Endothelial cell of umbilical vein (primary cell): ENCODE results near the gene BAG3. TPM values are rescaled to one million over a fixed set of nuclear protein-coding genes. Genes with fewer than 3 reads are reported as not detected.

ENCODE experiments used
- BruUV-seq: library from RNA; stranded (reverse); fragments of 400-500 nt; replicated peaks from 2 replicates; lab custom pipeline; 2021; lab: Mats Ljungman, UMichigan
- CTCF ChIA-PET: fragments of 300-600, 350-600 bp; sonication (Branson Sonifier 250); formaldehyde crosslinking; loops from one replicate; lab custom pipeline; 2021; ENCODE audit warnings: antibody characterized with exemption, inconsistent platforms; lab: Charles Lee
- POLR2A ChIA-PET: fragments of 300-600, 350-600 bp; sonication (Branson Sonifier 250); formaldehyde crosslinking; loops from one replicate; lab custom pipeline; 2021; ENCODE audit warnings: antibody characterized with exemption, inconsistent platforms; lab: Charles Lee
- DNase-seq: peaks from one replicate; pipeline ENCODE4 v3.0.0-alpha.2; 2011; ENCODE audit warnings: low read depth, low spot score
- FAIRE-seq: peaks from 2 replicates; lab custom pipeline; 2011; peaks lifted over from hg19 to GRCh38; lab: Jason Lieb, UNC
- H2AFZ ChIP-seq: 2 replicates; pipeline ENCODE4 v1.6.0; 2012; ENCODE audit warnings: low read depth, low read length, control low read depth, inconsistent platforms
- H3K27ac ChIP-seq: 2 replicates; pipeline ENCODE4 v1.5.1; 2011; ENCODE audit warnings: low read depth, mild to moderate bottlenecking, control low read depth, low read length, moderate library complexity; ENCODE audit not compliant: insufficient read depth
- H3K27me3 ChIP-seq, 2 experiments: 2 replicates each; pipeline versions ENCODE4 v1.6.0 to v1.6.1; 2011; ENCODE audit warnings: low read length in 2 of 2, mixed read lengths in 1 of 2; ENCODE audit not compliant: control insufficient read depth in 2 of 2, insufficient read depth in 2 of 2
- H3K36me3 ChIP-seq, 2 experiments: 2 replicates in 1 of 2; 3 replicates in 1 of 2; pipeline ENCODE4 v1.5.1; 2011; ENCODE audit warnings: low read length in 2 of 2, mild to moderate bottlenecking in 1 of 2, moderate library complexity in 1 of 2; ENCODE audit not compliant: control insufficient read depth in 2 of 2, insufficient read depth in 2 of 2; ENCODE audit errors: extremely low read depth in 1 of 2
- H3K4me1 ChIP-seq: 3 replicates; pipeline ENCODE4 v1.5.1; 2011; ENCODE audit warnings: mild to moderate bottlenecking, low read length; ENCODE audit not compliant: control insufficient read depth, insufficient read depth; ENCODE audit errors: extremely low read depth
- H3K4me2 ChIP-seq: 2 replicates; pipeline ENCODE4 v1.6.1; 2011; ENCODE audit warnings: low read length, control low read depth, mixed read lengths; ENCODE audit not compliant: insufficient read depth
- H3K4me3 ChIP-seq, 3 experiments: fragments of 200-600 bp in 1 of 3; sonication (generic), shearing (Covaris generic) in 1 of 3; replicated peaks in 1 of 3; 2 replicates each; pipeline ENCODE4 v1.5.1; 2011 to 2016; ENCODE audit warnings: control low read depth in 3 of 3, low read length in 3 of 3, mild to moderate bottlenecking in 2 of 3, inconsistent platforms in 1 of 3, low read depth in 1 of 3, moderate library complexity in 1 of 3; ENCODE audit not compliant: insufficient read depth in 1 of 3
- H3K79me2 ChIP-seq: 2 replicates; pipeline ENCODE4 v1.6.0; 2012; ENCODE audit warnings: low read length, inconsistent platforms; ENCODE audit not compliant: control insufficient read depth, insufficient read depth
- H3K9ac ChIP-seq: replicated peaks from 2 replicates; pipeline ENCODE3; 2011; ENCODE audit warnings: low read length, control low read depth; ENCODE audit not compliant: insufficient read depth; ENCODE audit errors: extremely low read depth
- H3K9me1 ChIP-seq: replicated peaks from 3 replicates; pipeline ENCODE4 v1.6.0; 2011; ENCODE audit warnings: mild to moderate bottlenecking, low read length; ENCODE audit not compliant: control insufficient read depth, insufficient read depth; ENCODE audit errors: extremely low read depth
- H3K9me3 ChIP-seq: replicated peaks from 2 replicates; pipeline ENCODE4 v1.5.1; 2012; ENCODE audit warnings: low read length, inconsistent platforms; ENCODE audit not compliant: control insufficient read depth, insufficient read depth
- H4K20me1 ChIP-seq: replicated peaks from 2 replicates; pipeline ENCODE3; 2011; ENCODE audit warnings: mild to moderate bottlenecking, low read length; ENCODE audit not compliant: control insufficient read depth, insufficient read depth; ENCODE audit errors: extremely low read depth
- EZH2 ChIP-seq: IDR thresholded peaks from 2 replicates; pipeline ENCODE4 v1.6.1; 2012; ENCODE audit warnings: borderline replicate concordance, low read depth, mild to moderate bottlenecking, moderate library complexity, low read length, inconsistent platforms; ENCODE audit not compliant: severe bottlenecking
- FOS ChIP-seq: IDR thresholded peaks from 2 replicates; pipeline ENCODE4 v1.6.1; 2011; ENCODE audit warnings: mild to moderate bottlenecking, low read length, moderate library complexity, borderline replicate concordance; ENCODE audit not compliant: insufficient read depth
- GATA2 ChIP-seq: IDR thresholded peaks from 2 replicates; pipeline ENCODE4 v1.7.0; 2011; ENCODE audit warnings: low read depth, mild to moderate bottlenecking, moderate library complexity, mixed read lengths, low read length; ENCODE audit not compliant: insufficient read length, insufficient read depth
- JUN ChIP-seq: IDR thresholded peaks from 2 replicates; pipeline ENCODE4 v1.6.1; 2011; ENCODE audit warnings: borderline replicate concordance, low read depth; ENCODE audit not compliant: insufficient read length, insufficient read depth
- MAX ChIP-seq: IDR thresholded peaks from 2 replicates; pipeline ENCODE4 v1.6.1; 2011; ENCODE audit not compliant: insufficient read depth, insufficient read length
- MYC ChIP-seq: IDR thresholded peaks from one replicate; pipeline ENCODE4 v1.6.1; 2011; ENCODE audit warnings: mild to moderate bottlenecking, low read depth, low read length
- POLR2AphosphoS5 ChIP-seq: IDR thresholded peaks from 2 replicates; pipeline ENCODE4 v1.6.1; 2012; ENCODE audit warnings: low read depth, mild to moderate bottlenecking, control low read depth, low read length, moderate library complexity; ENCODE audit not compliant: insufficient read depth
- dilution Hi-C: fragments of 300-500 bp; cut with MboI; formaldehyde crosslinking; loops from one replicate; pipeline ENCODE4 v1.15.0; 2019; ENCODE audit warnings: low sequenced_read_pairs; ENCODE audit not compliant: extremely low pct_ligation_motif_present
- intact Hi-C: fragments of 100-400 bp; cut with micrococcal nuclease; formaldehyde crosslinking; loops from one replicate; pipeline ENCODE4 v1.10.0; 2022
- polyA plus RNA-seq, 4 experiments: library from polyadenylated mRNA; depleted of rRNA in 3 of 4; stranded (reverse) in 3 of 4; unstranded in 1 of 4; fragments of >200 nt; gene quantifications; 2 replicates each; pipeline versions ENCODE4 v1.2.1 to v1.2.3, GENCODE V29; 2011 to 2012; ENCODE audit warnings: missing spikeins in 1 of 4
- total RNA-seq: library from RNA; stranded (reverse); gene quantifications from 2 replicates; pipeline ENCODE4 v1.2.3, GENCODE V29; 2021

BAG3 gene
- total and polyA plus RNA-seq, 2 donors (not counting 3 experiments of a cell fraction or from before 2014, with no cell fraction given): 25.2 to 66.7 TPM

- H3K9ac ChIP-seq: peak overlapping the region; percentile 97
- no peaks in the 10 kb centered on the region for H3K9me3 ChIP-seq
- no peaks in the 10 kb centered on the region for H3K9me1 ChIP-seq
- H3K27me3 ChIP-seq: no peaks in the 10 kb centered on the region
- FAIRE-seq (no peak), DNase-seq (no peak)
- ChIA-PET CTCF (interaction anchor here (0.7 to 1.7 kb wide), 6 partner anchors 26 to 455 kb away, joined by 3 to 8 read pairs (median 4); partner anchors contain the start of gene SEC23IP), POLR2A (no interaction called here)
- no TSS peak for BruUV-seq
- H3K27ac ChIP-seq: peak overlapping the region; percentile 43
- TF ChIP-seq JUN (no peak), MYC (no peak), FOS (no peak), POLR2AphosphoS5 (no peak), MAX (no peak), EZH2 (no peak), GATA2 (no peak)
- no peak overlapping the region for H2AFZ ChIP-seq
- intact Hi-C loops: loop anchor here (10.0 kb wide), 2 partner anchors 449 to 549 kb away; partner anchors contain the start of genes DENND10 and GRK5
- H3K36me3 ChIP-seq: peaks cover 0 to 4% of the 10 kb centered on the region in 2 experiments
- H3K79me2 ChIP-seq: peaks cover 74% of the 10 kb centered on the region
- peaks cover 54% of the 10 kb centered on the region for H3K4me1 ChIP-seq
- dilution Hi-C loops: no loop called here
- peak overlapping the region in 1 of 3 experiments; percentile 97 for H3K4me3 ChIP-seq
- H4K20me1 ChIP-seq: peaks cover 3% of the 10 kb centered on the region
- H3K4me2 ChIP-seq: peak overlapping the region; percentile 95
These were observed 2.7 kb downstream of the BAG3 start for GRCh38 chr10:119653916-119654315.
